ENCODE data around the gene AXIN1. TPM values are rescaled to one million over a fixed set of nuclear protein-coding genes. Genes with fewer than 3 reads are reported as not detected.
"Not testable (repeated sequence)": the region's sequence is repeated elsewhere in the genome, so short reads cannot be mapped to it uniquely, and the experiment has no call there.

Gene AXIN1
- total RNA-seq, 1 donor, result 13.4 TPM

- H3K4me3 ChIP-seq (ENCODE audit: low read depth, low read length), result no peak overlapping the region
- no peak for DNase-seq (ENCODE audit: low read depth)
- no peak for TF ChIP-seq CTCF (IDR thresholded peaks at IDR 0.05; ENCODE audit: insufficient read depth, low read length)
Observed at GRCh38 chr16:261031-261691, 91.4 kb downstream of the AXIN1 start.

GRCh38 chr16:260326-260725 lies 92.2 kb downstream of the AXIN1 start:
- TF ChIP-seq CTCF (IDR thresholded peaks at IDR 0.05; ENCODE audit: insufficient read depth, low read length), result no peak
- no peak for DNase-seq (ENCODE audit: low read depth)
- H3K4me3 ChIP-seq (ENCODE audit: low read depth, low read length), result no peak overlapping the region

- DNase-seq (ENCODE audit: low read depth), result no peak
- TF ChIP-seq CTCF (IDR thresholded peaks at IDR 0.05; ENCODE audit: insufficient read depth, low read length), result no peak
- H3K4me3 ChIP-seq (ENCODE audit: low read depth, low read length), result no peak overlapping the region
Observed at GRCh38 chr16:259814-260253, 92.7 kb downstream of the AXIN1 start.

GRCh38 chr16:259226-259625 lies 93.3 kb downstream of the AXIN1 start:
- DNase-seq (ENCODE audit: low read depth), result no peak
- H3K4me3 ChIP-seq (ENCODE audit: low read depth, low read length), result no peak overlapping the region
- TF ChIP-seq CTCF (IDR thresholded peaks at IDR 0.05; ENCODE audit: insufficient read depth, low read length), result no peak

- DNase-seq (ENCODE audit: low read depth); H3K4me3 ChIP-seq (ENCODE audit: low read depth, low read length): not testable (repeated sequence)
Observed at GRCh38 chr16:258091-258490, 94.4 kb downstream of the AXIN1 start.

- no peak for DNase-seq (ENCODE audit: low read depth)
- no peak overlapping the region for H3K4me3 ChIP-seq (ENCODE audit: low read depth, low read length)
- no peak for TF ChIP-seq CTCF (IDR thresholded peaks at IDR 0.05; ENCODE audit: insufficient read depth, low read length)
Observed at GRCh38 chr16:255183-255582, 97.3 kb downstream of the AXIN1 start.

- no peak overlapping the region for H3K4me3 ChIP-seq (ENCODE audit: low read depth, low read length)
- TF ChIP-seq CTCF (IDR thresholded peaks at IDR 0.05; ENCODE audit: insufficient read depth, low read length), result no peak
- no peak for DNase-seq (ENCODE audit: low read depth)
Observed at GRCh38 chr16:254461-254860, 98.1 kb downstream of the AXIN1 start.
